PC-3 (cell line): Measurements from ENCODE around the gene TEAD1. TPM values are rescaled to one million over a fixed set of nuclear protein-coding genes. Genes with fewer than 3 reads are reported as not detected.

Experiments
- ATAC-seq: fragments of 200-7000 bp; cut with Tn5 transposase; 2 replicates; pipeline ENCODE4 v1.9.1; 2020; ENCODE audit warnings: mild to moderate bottlenecking, moderate library complexity
- BruUV-seq: library from RNA; stranded (reverse); fragments of 400-500 nt; replicated peaks from 2 replicates; lab custom pipeline; 2021; lab: Mats Ljungman, UMichigan
- CTCF ChIA-PET: fragments of 300-600 bp; sonication (Branson Sonifier 250); formaldehyde crosslinking; loops from one replicate; lab custom pipeline; 2022; ENCODE audit warnings: antibody characterized with exemption; lab: Charles Lee
- POLR2A ChIA-PET: fragments of 300-600 bp; sonication (Branson Sonifier 250); formaldehyde crosslinking; loops from one replicate; lab custom pipeline; 2022; ENCODE audit warnings: antibody characterized with exemption; ENCODE audit not compliant: unreplicated experiment; lab: Charles Lee
- DNase-seq: peaks from one replicate; pipeline ENCODE4 v3.0.0-alpha.2; 2015
- H2AFZ ChIP-seq: fragments of 300-600 bp; sonication (generic); 2 replicates; pipeline ENCODE4 v1.6.0; 2016; ENCODE audit warnings: antibody characterized with exemption, low read length
- H3F3A ChIP-seq: fragments of 300-600 bp; sonication (generic); one replicate; pipeline ENCODE4 v1.6.0; 2017; ENCODE audit warnings: antibody characterized with exemption, low read length, control low read depth, mild to moderate bottlenecking; ENCODE audit not compliant: unreplicated experiment
- H3K27ac ChIP-seq: fragments of 300-600 bp; sonication (generic); 2 replicates; pipeline ENCODE4 v1.5.1; 2016; ENCODE audit warnings: mild to moderate bottlenecking, low read length
- H3K27me3 ChIP-seq: fragments of 300-600 bp; sonication (generic); 2 replicates; pipeline ENCODE4 v1.6.1; 2016; ENCODE audit warnings: low read length, mixed read lengths
- H3K36me3 ChIP-seq: fragments of 300-600 bp; sonication (generic); 2 replicates; pipeline ENCODE4 v1.6.1; 2016; ENCODE audit warnings: low read depth, mixed run types, low read length, mixed read lengths
- H3K4me1 ChIP-seq: fragments of 300-600 bp; sonication (generic); 2 replicates; pipeline ENCODE4 v1.5.1; 2016; ENCODE audit warnings: low read length; ENCODE audit not compliant: insufficient read depth
- H3K4me2 ChIP-seq: fragments of 300-600 bp; sonication (generic); 2 replicates; pipeline ENCODE4 v1.6.0; 2016; ENCODE audit warnings: low read length
- H3K4me3 ChIP-seq: fragments of 300-600 bp; sonication (generic); 2 replicates; pipeline ENCODE4 v1.5.1; 2016; ENCODE audit warnings: mild to moderate bottlenecking, low read length, mixed read lengths
- H3K79me2 ChIP-seq: fragments of 300-600 bp; sonication (generic); 2 replicates; pipeline ENCODE4 v1.6.1; 2017; ENCODE audit warnings: low read length, mixed read lengths
- H3K9ac ChIP-seq: fragments of 300-600 bp; sonication (generic); 2 replicates; pipeline ENCODE4 v1.6.0; 2016; ENCODE audit warnings: mild to moderate bottlenecking, low read length
- H3K9me2 ChIP-seq: fragments of 300-600 bp; sonication (generic); replicated peaks from 2 replicates; pipeline ENCODE4 v1.6.1; 2016; ENCODE audit warnings: mixed run types, low read length, mixed read lengths
- H3K9me3 ChIP-seq: fragments of 300-600 bp; sonication (generic); 2 replicates; pipeline ENCODE4 v1.6.1; 2016; ENCODE audit warnings: low read length, mixed read lengths
- H4K20me1 ChIP-seq: fragments of 300-600 bp; sonication (generic); 2 replicates; pipeline ENCODE4 v1.6.1; 2016; ENCODE audit warnings: low read length, mixed read lengths
- CTCF ChIP-seq: fragments of 300-600 bp; sonication (generic); conservative IDR thresholded peaks from 2 replicates; pipeline ENCODE4 v1.5.1; 2017; ENCODE audit warnings: antibody characterized with exemption, low read depth, mild to moderate bottlenecking, low read length
- EZH2 ChIP-seq: fragments of 300-600 bp; sonication (generic); IDR thresholded peaks from one replicate; pipeline ENCODE4 v1.6.1; 2017; ENCODE audit warnings: antibody characterized with exemption, mild to moderate bottlenecking, low read length; ENCODE audit not compliant: unreplicated experiment
- EZH2phosphoT487 ChIP-seq: fragments of 300-600 bp; sonication (generic); IDR thresholded peaks from 2 replicates; pipeline ENCODE4 v1.6.1; 2018; ENCODE audit warnings: mild to moderate bottlenecking, antibody characterized with exemption, low read length, borderline replicate concordance
- intact Hi-C: fragments of 100-400 bp; cut with micrococcal nuclease; formaldehyde crosslinking; loops from 2 replicates; pipeline ENCODE4 v1.9.0; 2023
- total RNA-seq: library from RNA; depleted of rRNA; stranded (reverse); fragments of >200 nt; gene quantifications from 2 replicates; pipeline ENCODE4 v1.2.3, GENCODE V29; 2014

TEAD1 gene
- total RNA-seq, 1 experiment from 2014 or later, result 70.2 TPM

GRCh38 chr11:12968101-12968500 lies 293.9 kb downstream of the TEAD1 start:
- Histone ChIP-seq H3F3A (no peaks in the 10 kb centered on the region), H3K79me2 (no peaks in the 10 kb centered on the region), H3K9me3 (no peaks in the 10 kb centered on the region), H3K9ac (no peak overlapping the region), H3K4me1 (peaks cover 18% of the 10 kb centered on the region), H3K4me3 (no peak overlapping the region), H3K9me2 (no peaks in the 10 kb centered on the region), H3K27me3 (no peaks in the 10 kb centered on the region), H3K4me2 (no peak overlapping the region), H3K36me3 (no peaks in the 10 kb centered on the region), H2AFZ (no peak overlapping the region), H3K27ac (no peak overlapping the region), H4K20me1 (no peaks in the 10 kb centered on the region)
- peak; percentile 48 for ATAC-seq
- CTCF ChIA-PET, result interaction anchor here (0.6 kb wide), 1 partner anchor 85 kb away, joined by 3 read pairs; no protein-coding TSS in a partner anchor
- no TSS peak for BruUV-seq
- TF ChIP-seq CTCF, result no peak
- peak; percentile 69 for DNase-seq
- POLR2A ChIA-PET, result no interaction called here
- intact Hi-C loops, result loop anchor here (10.0 kb wide), 1 partner anchor 367 kb away; no protein-coding TSS in a partner anchor

- CTCF ChIA-PET, result no interaction called here
- no peak overlapping the region for H3K9ac ChIP-seq
These were observed 294.6 kb downstream of the TEAD1 start for GRCh38 chr11:12968826-12969225.

GRCh38 chr11:12971955-12972354 lies 297.7 kb downstream of the TEAD1 start:
- H3K9ac ChIP-seq, result no peak overlapping the region
- H3K9me3 ChIP-seq, result no peaks in the 10 kb centered on the region
- TF ChIP-seq EZH2phosphoT487 (no peak), CTCF (no peak), EZH2 (no peak)
- H3K4me3 ChIP-seq, result no peak overlapping the region
- H3K27me3 ChIP-seq, result no peaks in the 10 kb centered on the region
- H3K27ac ChIP-seq, result no peak overlapping the region
- ChIA-PET POLR2A (no interaction called here), CTCF (no interaction called here)
- H3F3A ChIP-seq, result no peaks in the 10 kb centered on the region
- H3K79me2 ChIP-seq, result no peaks in the 10 kb centered on the region
- no TSS peak for BruUV-seq
- peaks cover 26% of the 10 kb centered on the region for H3K4me1 ChIP-seq
- no peaks in the 10 kb centered on the region for H3K36me3 ChIP-seq
- H2AFZ ChIP-seq, result no peak overlapping the region
- H4K20me1 ChIP-seq, result no peaks in the 10 kb centered on the region
- DNase-seq (no peak), ATAC-seq (no peak)
- H3K4me2 ChIP-seq, result no peak overlapping the region
- intact Hi-C loops, result no loop called here
- 0 out of 2 replicates have a peak, but pooled peaks cover 4% of the 10 kb centered on the region for H3K9me2 ChIP-seq

More at GRCh38 chr11:12968826-12969225, 294.6 kb downstream of the TEAD1 start:
- TF ChIP-seq EZH2phosphoT487 (no peak), CTCF (no peak), EZH2 (no peak)
- no peaks in the 10 kb centered on the region for H3K9me3 ChIP-seq
- ATAC-seq (no peak), DNase-seq (no peak)
- no peak overlapping the region for H3K4me2 ChIP-seq
- H3F3A ChIP-seq, result no peaks in the 10 kb centered on the region
- H2AFZ ChIP-seq, result no peak overlapping the region
- no TSS peak for BruUV-seq
- H3K4me1 ChIP-seq, result peaks cover 24% of the 10 kb centered on the region
- H3K4me3 ChIP-seq, result no peak overlapping the region
- no peaks in the 10 kb centered on the region for H3K27me3 ChIP-seq
- POLR2A ChIA-PET, result no interaction called here
- no peaks in the 10 kb centered on the region for H4K20me1 ChIP-seq
- no peaks in the 10 kb centered on the region for H3K79me2 ChIP-seq
- H3K36me3 ChIP-seq, result no peaks in the 10 kb centered on the region
- H3K27ac ChIP-seq, result no peak overlapping the region
- H3K9me2 ChIP-seq, result no peaks in the 10 kb centered on the region
- intact Hi-C loops, result loop anchor here (10.0 kb wide), 1 partner anchor 366 kb away; no protein-coding TSS in a partner anchor
